HG03575 (cell line): ENCODE data around the gene CCDC27.

Experiments used
- ATAC-seq: cut with Tn5 transposase; IDR thresholded peaks from one replicate; pipeline ENCODE4 v1.9.1; 2021; ENCODE audit not compliant: unreplicated experiment, insufficient number of reproducible peaks, low FRiP score; ENCODE audit errors: extremely low read depth

Gene CCDC27

GRCh38 chr1:3772027-3772714, 19.9 kb downstream of the CCDC27 start:
- no peak for ATAC-seq

- ATAC-seq, result no peak
Observed at GRCh38 chr1:3772715-3773571, 20.7 kb downstream of the CCDC27 start, which contains the start of gene SMIM1. Gene SMIM1 (plus strand): TSS chr1:3772749. CDS start chr1:3775374, 2,625 bp downstream.

GRCh38 chr1:3773572-3774275, 21.5 kb downstream of the CCDC27 start:
- ATAC-seq, result no peak

DNA sequence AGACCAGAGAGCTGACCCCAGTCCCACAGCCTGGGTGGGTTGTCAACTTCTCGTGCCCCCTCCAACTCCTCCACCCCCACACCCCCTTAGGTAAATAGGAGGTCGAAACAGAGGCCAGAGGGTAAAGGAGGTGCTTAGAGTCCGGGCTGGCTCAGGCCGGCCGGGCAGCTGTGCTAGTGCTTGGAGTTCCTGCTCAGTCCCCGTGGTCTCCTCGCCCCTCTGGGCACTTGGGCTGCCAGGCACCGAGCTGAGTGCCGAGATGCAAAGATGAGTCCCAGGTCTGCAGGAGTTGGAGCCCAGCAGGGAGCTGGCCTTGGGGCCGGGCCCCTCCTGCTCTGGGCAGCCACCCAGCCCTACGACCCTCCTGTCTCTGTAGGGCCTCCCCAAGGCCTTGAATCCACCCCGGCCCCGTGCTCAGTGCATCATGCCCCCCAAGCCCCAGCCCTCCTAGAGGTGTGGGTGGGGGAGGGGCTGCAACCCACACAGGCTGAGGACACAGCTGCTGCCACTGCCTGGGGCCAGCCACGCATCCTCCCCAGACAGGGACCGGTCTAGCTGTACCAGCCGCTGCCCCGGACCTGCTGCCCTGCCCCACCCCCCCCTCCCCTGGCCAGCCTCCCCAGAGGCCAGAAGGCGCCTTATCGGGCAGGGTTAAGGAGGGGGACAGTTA, 22.2 kb downstream of the CCDC27 start:
- no peak for ATAC-seq

DNA sequence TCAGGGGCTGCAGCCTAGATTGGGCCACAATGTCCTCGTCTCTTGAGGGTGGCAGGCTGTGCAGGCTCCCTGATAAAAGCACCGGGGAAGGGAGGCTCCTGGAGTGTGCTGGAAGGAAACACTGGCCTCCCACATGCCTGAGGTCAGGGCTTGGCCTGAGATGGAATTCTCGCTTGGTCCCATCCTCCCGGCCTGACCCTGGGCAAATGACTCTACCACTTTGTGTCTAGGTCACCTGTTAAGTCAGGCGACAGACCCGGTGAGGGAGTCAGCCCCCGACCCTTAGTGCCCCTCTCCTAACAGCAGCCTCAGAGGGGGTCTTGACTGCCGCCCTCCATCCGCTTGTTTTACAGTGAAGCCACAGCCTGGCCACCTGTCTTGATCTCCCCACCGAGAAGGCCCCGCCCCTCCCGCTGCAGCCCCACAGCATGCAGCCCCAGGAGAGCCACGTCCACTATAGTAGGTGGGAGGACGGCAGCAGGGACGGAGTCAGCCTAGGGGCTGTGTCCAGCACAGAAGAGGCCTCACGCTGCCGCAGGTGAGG, 22.8 kb downstream of the CCDC27 start:
- no peak for ATAC-seq

- no peak for ATAC-seq
Observed at GRCh38 chr1:3775490-3776230, 23.4 kb downstream of the CCDC27 start.

DNA sequence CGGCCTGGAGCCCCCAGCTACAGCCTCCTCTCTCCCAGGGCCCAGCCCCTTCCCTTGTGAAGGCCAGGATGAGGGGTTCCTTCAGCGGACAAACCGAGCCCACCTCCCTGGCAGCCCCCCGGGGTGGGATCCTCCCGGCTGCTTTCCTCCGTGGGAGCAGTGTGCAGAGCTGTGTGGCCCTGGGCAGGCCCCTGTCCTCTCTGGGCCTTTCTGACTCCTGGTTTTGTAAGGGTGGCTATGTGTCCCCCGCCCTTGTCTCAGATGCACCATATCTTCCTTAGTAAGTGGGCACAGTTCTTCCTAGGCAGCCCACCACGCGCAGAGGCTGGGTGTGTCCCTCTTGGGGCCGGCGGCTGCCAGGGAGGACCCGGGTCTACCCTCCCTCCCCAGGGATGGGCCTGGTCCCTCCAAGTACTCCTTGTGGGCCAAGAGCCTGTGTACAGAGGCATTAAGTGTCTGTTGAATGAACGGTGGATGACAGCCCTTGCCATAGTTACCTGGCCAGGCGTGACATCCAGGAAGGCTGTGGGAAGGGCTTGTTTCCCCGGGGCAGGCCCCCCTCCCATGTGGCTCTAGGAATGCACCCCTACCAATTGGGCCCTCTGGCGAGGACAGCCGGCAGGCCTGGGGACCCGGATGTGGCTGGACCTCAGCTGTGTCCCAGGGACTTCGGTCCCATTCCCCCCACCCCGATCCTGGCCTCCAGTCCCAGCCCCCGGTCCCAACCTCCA, 24.1 kb downstream of the CCDC27 start:
- no peak for ATAC-seq

DNA sequence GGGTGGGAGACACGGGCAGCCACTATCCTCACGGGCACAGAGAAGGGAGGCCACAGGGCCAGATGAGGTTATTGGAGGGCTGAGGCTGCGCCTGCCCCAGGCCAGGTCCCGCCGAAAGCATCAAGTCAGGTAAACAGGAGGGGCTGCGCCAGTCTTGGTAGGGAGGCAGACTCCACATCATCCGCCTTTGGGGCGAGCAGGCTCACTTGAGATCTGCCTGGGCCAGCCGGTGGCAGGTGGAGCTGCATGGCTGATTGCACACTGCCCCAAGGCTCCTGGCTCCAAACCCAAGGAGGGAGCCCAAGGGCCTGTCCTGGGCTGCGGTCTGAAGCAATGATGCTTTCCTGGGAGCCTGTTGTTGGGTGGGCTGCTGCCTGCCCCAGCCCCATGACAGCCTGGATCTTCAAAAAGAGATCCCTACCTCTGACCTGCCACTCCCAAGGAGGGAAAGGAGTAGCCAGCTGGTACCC, 24.9 kb downstream of the CCDC27 start:
- no peak for ATAC-seq

DNA sequence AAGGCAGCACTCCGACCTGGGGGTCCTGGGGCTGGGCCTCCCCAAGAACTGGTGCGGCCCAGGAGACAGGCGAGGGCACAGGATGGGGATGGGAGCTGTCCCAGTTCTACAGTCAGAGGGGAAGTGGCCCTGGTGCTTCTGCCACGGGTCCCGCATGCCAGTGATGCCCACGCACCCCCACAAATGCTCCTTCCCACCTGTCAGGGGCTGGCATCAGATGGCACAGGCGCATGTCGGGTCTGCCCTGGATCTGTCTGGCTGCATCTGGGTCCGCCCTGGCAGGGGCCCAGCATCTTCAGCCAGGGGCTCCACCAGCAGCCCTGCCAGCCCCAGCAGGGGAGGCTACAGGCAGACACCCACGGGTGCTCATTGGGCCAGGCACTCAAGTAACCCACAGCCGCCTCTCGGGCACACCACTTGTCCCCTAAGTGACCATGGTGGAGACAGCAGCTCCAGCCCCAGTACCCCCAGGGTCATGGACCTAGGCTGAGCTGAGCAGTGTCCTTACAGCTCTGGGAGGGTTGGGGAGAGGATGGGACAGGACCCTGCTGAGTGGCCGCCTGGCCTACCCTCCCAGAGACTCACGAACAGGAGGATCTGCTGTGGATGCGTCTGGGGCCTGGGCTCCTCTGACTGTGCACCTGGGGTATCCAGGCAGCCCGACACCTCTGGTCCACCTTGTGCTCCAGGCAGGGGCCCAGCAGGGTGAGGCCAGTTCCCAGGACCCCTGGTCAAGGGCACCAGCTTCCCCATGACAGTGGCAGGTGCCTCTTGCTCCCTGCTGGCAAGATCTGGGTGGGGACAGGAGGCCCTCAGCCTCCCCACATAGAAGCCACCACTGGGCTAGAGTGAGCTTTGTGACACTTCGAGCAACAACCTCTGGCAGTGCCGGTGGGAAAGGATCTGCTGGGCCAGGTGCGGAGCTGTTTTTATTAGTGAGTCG, 25.7 kb downstream of the CCDC27 start:
- ATAC-seq, result no peak

GRCh38 chr1:3778590-3779264, 26.5 kb downstream of the CCDC27 start:
- ATAC-seq, result no peak

- no peak for ATAC-seq
Observed at GRCh38 chr1:3779265-3779911, 27.1 kb downstream of the CCDC27 start.

DNA sequence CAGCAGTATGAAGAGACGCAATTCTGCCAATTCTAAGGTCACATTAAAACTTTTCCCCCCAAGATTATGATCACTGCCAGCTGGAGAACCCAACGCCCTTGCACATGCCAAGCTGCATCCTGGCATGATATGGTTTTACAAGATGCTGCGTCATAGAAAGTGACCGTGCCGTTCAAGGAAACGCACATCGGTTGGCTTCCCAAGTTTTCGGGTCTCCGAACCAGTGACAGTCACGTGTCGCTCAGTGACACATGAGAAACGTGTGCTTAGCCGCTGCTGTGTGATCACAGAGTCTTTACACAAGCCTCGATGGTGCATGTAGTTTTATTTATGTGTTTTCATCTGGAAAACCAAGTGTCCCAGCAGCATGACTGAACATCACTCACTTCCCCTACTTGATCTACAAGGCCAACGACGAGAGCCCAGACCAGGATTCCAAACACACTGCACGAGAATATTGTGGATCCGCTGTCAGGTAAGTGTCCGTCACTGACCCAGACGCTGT, 27.7 kb downstream of the CCDC27 start:
- ATAC-seq, result no peak

- ATAC-seq, result no peak
Observed at GRCh38 chr1:3780901-3781300, 28.7 kb downstream of the CCDC27 start.

- ATAC-seq, result no peak
Observed at GRCh38 chr1:3783651-3784474, 31.6 kb downstream of the CCDC27 start.

DNA sequence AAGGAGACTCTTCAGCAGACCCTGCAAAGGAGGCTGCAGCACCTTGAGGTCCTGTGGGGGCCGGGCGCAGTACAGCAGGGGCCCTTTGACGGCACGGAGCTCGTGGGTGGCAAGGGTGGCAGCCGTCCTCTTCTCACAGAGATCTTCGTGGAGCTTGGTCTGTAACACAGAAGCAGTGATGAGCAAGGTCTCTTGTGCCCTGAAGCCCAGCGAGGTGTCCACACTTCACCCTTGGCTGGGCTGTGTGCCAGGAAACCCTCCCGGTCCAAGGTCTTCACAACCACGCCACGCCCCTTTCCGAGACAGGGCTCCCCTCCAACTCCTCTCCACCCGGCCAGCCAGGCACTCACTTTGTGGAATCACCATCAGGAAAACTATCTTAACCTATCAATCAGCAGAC, 32.8 kb downstream of the CCDC27 start:
- ATAC-seq, result no peak
